HG03378 (cell line): ENCODE measurements around the gene BIRC5.
"Not testable (repeated sequence)": the region's sequence is repeated elsewhere in the genome, so short reads cannot be mapped to it uniquely, and the experiment has no call there.

Experiments used
- ATAC-seq: cut with Tn5 transposase; IDR thresholded peaks from one replicate; pipeline ENCODE4 v1.9.1; 2021; ENCODE audit warnings: mild to moderate bottlenecking, moderate library complexity; ENCODE audit not compliant: unreplicated experiment

Gene BIRC5

DNA sequence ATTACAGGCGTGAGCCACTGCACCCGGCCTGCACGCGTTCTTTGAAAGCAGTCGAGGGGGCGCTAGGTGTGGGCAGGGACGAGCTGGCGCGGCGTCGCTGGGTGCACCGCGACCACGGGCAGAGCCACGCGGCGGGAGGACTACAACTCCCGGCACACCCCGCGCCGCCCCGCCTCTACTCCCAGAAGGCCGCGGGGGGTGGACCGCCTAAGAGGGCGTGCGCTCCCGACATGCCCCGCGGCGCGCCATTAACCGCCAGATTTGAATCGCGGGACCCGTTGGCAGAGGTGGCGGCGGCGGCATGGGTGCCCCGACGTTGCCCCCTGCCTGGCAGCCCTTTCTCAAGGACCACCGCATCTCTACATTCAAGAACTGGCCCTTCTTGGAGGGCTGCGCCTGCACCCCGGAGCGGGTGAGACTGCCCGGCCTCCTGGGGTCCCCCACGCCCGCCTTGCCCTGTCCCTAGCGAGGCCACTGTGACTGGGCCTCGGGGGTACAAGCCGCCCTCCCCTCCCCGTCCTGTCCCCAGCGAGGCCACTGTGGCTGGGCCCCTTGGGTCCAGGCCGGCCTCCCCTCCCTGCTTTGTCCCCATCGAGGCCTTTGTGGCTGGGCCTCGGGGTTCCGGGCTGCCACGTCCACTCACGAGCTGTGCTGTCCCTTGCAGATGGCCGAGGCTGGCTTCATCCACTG lies at the start of gene BIRC5:
Gene BIRC5 (plus strand): TSS at position 238 of the 690 bp plus-strand sequence. CDS start 64 bp downstream, at position 302.
- ATAC-seq: no peak

DNA sequence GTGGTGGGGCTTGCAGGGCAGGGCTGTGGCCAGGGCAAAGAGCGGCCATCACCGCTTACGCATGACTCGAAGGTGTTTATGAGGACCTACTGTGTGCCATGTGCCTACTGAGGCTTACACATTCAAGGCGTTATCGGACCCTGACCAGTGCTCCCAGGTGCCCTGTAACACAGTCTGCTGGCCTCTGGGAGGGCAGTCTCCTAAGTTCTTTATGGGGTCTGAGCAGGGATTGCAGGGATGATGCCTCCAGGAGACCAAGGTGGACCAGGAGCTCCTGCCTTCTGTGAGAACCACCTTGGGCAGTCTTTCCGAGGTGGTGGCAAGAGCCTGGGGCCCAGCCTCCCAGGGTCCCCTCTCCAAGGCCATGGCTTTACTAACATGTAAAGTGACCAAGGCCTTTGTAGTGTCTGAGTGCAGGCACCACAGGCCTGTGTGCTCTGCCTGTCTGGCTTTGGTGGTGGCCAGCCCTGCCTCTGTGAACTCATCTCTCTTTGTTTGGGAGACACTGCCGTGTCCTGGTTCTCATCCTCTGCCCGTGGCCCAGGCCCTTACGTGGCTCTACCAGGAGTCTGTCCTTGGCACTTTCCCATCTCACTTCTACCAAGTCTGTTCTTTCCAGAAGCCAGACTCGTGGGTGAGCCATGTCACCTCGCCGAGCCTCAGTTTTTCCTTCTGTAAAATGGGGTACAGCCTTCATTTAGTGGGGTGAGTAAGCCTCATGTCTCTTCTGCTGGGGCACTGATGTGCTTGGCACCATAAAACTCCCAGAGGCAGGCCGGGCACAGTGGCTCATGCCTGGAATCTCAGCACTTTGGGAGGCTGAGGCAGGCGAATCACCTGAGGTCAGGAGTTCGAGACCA lies 49.1 kb upstream of the BIRC5 start:
- no peak for ATAC-seq

DNA sequence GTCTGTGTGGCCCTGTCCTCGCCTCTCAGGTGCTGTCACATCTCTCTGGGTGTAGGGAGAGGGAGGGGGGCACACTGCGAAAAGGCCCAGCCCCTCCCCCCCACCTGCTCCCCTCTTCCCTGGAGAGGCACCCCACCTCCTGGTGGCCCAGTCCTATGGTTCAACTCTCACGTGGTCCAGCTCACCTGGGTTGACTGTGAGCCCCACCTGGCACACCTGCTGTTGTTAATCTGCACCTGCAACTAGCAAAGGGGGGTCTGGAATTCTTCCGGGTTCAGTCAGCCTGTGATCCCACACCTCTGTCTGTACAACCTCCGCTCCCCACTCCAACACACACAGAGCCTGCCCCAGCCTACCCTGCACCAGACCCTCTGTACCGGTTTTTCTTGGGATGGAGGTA lies 47.6 kb upstream of the BIRC5 start:
- no peak for ATAC-seq

DNA sequence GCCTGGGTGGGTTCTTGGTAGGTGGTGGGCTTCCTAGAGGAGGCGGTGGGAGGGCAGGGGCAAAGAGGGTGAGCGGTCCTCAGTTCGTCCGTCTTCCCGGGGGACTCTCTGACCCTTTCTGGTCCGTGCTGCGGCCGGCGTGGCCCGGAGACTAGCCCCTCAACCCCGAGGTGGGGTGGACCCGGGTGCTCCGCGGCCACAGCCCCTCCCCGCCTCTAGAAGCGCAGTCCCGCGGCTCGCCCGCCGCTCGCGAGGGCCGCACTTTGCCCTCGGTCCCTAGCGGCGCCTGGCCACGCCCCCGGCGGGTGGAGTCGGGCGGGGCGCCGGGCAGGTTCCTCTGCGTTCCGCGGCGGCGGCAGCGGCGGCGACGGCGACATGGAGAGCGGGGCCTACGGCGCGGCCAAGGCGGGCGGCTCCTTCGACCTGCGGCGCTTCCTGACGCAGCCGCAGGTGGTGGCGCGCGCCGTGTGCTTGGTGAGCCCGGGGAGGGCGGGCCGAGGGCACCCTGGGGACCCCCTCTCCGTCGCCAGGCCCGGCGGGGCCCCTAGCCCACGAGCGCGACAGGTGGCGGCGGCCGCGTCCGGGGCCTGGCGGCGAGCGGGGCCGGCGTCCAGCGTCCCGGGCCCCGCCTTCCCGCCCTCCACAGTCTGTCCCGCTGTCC lies 45.7 kb upstream of the BIRC5 start, which contains the start of gene SYNGR2:
Gene SYNGR2 (plus strand): TSS at position 340 of the 661 bp plus-strand sequence. CDS start 36 bp downstream, at position 376.
- no peak for ATAC-seq

DNA sequence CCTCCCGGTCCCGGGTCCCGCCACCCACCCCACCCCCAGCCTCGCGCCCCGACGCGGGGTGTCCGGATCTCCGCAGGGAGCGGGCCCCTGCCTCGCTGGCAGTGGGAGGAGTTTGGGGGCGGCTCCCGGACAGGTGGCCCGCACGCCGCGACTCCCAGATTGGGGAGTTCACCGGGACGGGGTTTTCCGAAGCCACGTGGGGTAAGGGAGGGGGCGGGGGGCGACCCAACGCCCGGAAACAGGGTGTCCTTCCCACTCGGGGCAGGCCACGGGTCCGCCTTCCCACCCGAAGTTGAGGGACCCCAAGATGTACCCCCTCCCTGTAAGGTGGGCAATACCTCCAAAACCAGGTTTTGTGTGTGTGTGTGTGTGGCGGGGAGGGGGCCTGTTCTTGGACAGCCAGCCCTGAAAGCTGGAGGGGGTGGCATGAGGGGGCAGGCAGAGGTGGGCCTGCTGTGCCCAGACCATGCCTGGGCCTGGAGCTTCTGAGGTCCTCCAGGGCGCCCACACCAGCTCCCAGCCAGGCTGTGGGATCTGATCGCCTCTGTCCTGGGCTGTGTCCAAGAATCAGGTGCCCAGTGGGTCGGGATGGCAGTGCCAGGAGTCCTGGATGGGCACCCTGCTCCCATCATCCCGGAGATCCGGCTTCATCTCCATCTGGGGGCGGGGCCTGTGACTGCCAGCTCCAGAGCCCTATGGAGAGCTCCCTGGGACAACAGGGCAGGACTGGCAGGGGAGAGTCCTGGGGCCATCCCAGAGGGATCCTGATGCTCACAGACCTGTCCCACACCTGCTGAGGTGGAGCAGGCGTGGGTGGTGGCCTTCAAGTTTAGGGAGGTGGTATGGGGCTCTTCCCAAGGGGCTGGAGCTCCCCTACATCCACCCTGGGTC lies 44.9 kb upstream of the BIRC5 start:
- ATAC-seq: no peak

DNA sequence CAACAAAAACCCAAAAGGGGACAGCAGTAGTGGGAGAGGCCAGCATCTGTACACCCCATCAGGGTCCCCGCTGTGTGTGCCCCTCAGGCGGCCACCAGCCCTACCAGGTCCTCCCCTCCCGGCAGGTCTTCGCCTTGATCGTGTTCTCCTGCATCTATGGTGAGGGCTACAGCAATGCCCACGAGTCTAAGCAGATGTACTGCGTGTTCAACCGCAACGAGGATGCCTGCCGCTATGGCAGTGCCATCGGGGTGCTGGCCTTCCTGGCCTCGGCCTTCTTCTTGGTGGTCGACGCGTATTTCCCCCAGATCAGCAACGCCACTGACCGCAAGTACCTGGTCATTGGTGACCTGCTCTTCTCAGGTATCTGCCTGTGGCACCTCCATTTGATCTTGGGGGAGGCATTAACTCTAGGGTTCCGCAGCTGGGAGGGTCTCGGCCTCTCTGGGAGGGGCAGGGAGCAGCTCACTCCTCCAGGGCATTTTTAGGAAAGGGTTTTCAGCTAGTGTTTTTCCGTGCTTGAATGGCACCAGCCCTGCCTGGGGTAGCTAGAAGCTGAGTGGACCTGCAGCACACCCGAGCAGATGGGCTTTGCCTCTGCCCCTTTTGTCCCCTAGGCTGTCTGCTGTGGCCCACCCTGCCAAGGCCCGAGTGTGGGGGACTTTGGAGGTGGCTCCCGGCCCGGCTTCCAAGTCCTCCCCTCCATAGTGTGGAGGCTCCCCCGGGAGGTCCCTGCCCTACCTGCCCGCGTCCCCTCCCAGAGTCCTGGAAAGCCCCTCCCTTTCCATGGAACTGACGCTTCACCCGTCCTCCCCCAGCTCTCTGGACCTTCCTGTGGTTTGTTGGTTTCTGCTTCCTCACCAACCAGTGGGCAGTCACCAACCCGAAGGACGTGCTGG lies 43.1 kb upstream of the BIRC5 start:
- ATAC-seq: no peak

DNA sequence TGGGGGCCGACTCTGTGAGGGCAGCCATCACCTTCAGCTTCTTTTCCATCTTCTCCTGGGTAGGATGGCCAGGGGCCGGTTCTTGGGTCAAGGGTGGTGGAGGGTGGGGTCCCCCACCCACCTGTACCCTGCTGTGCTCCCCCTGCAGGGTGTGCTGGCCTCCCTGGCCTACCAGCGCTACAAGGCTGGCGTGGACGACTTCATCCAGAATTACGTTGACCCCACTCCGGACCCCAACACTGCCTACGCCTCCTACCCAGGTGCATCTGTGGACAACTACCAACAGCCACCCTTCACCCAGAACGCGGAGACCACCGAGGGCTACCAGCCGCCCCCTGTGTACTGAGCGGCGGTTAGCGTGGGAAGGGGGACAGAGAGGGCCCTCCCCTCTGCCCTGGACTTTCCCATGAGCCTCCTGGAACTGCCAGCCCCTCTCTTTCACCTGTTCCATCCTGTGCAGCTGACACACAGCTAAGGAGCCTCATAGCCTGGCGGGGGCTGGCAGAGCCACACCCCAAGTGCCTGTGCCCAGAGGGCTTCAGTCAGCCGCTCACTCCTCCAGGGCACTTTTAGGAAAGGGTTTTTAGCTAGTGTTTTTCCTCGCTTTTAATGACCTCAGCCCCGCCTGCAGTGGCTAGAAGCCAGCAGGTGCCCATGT lies 42.3 kb upstream of the BIRC5 start:
- not testable (repeated sequence) for ATAC-seq

DNA sequence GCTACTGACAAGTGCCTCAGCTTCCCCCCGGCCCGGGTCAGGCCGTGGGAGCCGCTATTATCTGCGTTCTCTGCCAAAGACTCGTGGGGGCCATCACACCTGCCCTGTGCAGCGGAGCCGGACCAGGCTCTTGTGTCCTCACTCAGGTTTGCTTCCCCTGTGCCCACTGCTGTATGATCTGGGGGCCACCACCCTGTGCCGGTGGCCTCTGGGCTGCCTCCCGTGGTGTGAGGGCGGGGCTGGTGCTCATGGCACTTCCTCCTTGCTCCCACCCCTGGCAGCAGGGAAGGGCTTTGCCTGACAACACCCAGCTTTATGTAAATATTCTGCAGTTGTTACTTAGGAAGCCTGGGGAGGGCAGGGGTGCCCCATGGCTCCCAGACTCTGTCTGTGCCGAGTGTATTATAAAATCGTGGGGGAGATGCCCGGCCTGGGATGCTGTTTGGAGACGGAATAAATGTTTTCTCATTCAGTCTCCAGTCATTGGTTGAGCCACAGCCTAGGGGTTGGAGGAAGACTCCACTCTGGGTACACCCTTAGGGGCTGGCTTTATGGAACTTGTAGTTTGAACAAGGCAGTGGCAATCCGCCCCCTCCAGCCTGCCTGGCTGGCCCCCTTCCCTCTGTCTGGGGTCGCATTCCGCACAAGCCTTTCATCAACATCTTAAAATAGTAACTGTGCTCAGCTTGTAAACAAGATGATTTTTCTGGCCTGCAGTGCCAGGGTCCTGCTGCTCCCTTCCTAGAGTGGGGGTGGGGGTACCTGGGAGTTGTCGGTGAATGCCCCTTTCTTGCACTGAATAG lies 41.6 kb upstream of the BIRC5 start:
- ATAC-seq: no peak

DNA sequence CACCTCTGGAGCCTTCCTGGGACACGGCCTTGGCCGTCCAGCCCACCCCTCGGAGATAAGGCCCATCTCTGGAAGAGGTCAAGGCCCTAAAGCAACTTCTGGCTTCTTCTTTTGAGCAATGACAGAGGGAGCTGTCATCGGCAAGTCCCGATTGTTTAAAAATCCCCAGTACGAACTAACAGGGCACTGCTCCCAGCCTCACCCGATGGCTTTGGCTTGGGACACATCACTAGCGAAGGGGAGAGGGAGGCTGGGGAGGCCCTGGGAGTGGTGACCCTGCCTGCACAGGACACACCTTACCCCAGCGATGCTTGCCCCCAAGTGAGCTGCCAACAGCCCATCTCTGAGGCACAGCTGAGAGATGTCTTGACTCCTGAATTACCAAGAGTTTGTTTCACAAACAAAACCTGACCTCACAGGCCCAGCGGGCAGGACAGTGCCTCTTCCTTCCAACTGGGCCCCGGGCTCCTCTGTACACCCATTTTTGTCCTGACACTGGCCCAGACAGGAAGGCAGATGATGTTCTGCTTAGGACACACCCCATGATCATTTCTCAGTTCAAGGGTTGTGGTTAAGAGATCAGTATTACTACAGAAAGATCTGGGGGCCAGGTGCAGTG lies 40.8 kb upstream of the BIRC5 start:
- ATAC-seq: no peak

DNA sequence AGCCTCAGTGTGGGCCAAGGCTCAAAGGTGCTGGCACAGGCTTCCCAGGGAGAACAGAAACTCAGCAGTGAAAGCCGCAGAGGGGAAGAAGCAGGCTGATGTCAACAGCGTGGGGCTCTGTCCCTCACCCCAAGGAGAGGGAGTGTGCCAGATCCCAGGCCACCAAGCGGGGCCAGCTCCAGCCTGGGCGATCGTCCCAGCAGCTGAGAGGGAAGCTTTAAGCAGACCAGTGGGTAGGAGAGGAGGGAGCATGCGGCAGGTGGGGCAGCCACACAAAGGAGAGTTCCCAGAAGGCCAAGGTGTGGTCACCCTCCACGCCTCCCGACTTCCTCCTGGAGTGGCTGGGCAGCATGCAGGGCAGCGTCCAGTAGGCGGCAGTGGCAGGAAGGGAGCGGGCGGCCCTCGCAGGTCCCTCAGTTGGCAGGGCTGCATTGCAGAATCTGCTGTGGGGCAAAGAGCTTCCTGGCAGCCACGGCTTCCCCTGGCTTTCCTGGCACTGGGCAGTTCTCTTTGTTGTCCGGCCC lies 39.6 kb upstream of the BIRC5 start:
- no peak for ATAC-seq

DNA sequence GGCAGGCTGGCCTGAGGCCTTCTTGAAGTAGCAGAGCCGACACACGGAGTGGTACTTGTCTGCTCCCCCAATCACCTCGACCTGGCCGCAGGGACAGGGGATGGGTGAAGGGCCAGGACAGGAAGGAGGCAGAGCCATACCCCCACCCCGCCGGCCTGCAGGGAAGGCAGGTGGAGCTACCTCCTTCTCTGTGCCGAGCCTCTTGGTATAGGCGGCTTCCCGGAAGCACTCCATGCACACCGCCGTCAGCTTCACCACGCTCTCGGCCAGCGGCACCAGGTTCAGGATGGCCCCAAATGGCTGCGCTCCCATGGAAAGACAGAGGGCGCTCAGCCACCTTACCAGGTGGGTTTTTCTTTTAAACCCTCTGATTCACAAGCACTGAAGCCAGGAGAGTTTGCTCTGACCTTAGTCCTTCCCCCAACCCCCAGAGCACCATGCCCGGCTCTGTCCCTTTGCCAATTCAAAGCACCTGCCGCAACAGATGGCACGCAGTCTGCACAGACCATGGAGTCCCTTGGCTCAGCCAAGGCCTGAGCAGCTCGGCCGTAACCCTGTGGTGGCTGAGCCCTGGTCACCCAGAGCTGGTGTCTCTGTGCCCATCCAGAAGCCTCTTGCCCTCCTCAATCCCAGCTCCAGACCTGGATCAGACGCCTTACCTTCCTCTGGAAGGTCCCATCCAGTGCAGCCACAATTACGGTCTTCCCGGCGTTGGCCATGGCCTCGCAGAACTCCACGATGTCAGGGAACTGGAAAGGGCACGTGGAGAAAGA lies 39.0 kb upstream of the BIRC5 start:
- ATAC-seq: no peak

DNA sequence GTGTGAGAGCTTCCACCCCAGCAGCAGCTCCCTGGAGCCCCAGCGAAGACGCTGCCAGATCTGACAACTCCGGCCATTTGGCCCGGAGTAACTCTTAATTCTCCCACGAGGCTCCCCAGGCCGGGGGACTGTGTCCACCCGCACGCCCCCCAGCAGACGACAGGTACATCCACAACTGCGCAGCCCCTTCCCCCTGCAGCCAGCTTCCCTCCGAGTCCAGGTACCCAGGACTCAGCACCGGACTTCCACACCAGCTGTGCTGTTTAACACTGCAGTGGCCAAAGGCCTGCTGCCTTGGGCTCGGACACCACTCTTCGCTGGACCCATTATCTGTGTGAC lies 38.4 kb upstream of the BIRC5 start:
- ATAC-seq: no peak

DNA sequence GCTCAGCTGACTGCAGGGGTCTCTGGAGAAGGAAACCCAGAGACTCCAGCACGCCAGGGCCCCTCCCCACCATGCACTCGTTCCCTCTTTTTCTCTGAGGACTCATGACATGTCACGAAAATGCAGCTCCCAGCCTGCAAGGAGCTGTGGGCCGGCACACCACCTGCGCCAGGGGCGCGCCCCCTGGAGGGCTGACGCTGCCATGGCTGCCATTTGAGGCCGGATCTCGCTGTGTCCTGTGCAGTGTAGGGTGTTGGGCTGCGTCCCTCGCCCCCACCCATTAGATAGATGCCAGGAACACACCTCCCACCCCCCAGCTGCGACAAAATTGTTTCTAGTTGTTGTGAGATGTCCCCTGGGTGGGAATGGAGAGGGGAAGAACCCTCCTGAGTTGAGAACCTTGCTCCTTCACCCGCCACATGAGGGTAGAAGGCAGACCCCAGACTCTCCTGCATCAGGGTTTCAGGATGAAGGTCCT lies 37.5 kb upstream of the BIRC5 start:
- no peak for ATAC-seq

DNA sequence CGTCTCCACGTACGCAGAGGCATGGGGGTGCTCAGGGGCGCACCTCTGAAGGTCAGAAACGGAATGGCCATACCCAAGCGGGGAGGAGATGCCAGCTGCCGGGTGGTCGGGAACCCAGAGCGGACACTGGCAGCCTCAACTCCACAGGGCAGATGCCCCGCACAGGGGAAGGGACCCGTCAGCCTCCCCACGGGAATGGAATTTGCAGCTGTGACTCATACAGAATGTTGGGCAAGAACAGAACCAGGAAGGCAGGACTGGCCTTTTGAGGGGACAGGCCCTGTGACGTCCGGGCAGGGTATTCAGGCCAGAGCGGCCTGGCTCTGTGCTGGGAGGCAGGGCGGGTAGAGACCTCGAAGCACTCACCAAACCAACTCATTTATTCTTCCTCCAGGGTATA lies 34.7 kb upstream of the BIRC5 start:
- ATAC-seq: no peak

DNA sequence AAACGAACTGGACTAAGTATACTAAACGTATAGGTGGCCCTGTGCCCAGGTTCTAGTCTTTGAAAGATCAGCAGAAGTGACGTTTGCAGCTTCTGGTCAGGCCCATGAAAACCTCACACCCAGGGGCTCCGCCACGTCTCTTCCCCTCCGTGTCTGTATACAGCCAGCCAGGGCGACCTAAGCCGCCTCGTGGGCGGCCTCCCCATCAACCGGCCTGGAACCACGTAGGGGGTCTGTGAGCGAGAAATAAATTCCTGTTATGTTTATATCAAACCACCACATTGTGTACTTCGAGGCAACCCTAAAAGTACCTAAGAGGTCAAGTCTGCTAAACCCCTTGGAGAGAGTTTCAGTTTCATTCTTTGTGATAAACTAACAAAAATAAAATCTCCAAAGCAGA lies 34.0 kb upstream of the BIRC5 start:
- no peak for ATAC-seq

DNA sequence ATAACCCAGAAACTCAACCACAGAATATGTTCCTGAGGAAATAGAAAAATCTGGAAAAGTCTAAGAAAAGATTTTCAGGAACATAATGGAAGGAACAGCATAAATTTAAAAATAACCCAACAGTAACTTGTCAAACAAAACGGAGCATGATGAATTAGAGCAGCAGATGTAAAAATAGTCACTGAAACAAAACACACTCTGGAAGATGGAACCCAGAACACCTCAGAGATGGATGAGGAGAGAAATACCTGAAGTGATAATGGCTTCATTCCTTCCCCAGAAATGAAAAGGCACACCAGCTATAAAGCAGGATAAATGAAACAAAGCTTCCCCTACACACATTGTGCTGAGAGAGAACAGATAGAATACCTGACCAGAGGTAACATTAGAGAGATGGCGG lies 33.5 kb upstream of the BIRC5 start:
- no peak for ATAC-seq

DNA sequence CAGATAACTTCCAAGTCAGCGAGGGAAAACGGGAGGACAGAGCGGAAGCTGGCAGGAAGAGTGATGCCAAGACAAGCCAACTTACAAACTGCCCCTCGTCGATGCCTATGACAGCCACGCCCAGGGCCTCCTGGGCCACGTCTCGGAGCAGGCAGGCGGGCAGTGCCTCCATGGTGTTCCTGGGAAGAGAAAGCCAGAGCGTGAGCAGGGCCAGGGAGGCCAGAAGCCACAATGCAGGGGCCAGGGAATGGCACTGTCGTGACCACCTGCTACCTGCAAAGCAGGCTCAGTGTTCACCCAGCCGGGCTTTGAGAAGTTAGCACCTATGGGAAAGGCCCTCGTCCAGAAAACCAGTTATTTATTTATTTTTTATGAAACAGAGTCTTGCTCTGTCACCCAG lies 31.5 kb upstream of the BIRC5 start:
- ATAC-seq: no peak
